Adrenal gland (tissue), 12 donors: ENCODE results near the gene CLIP2. TPM values are rescaled to one million over a fixed set of nuclear protein-coding genes. Genes with fewer than 3 reads are reported as not detected.
A peak's percentile ranks its signal among the peaks of the same experiment; 100 is the strongest.

Source experiments
- DNase-seq, 7 donors: peaks; one replicate each; pipeline ENCODE4 v3.0.0-alpha.2; 2019 to 2020
- H3K27ac ChIP-seq, 5 donors: fragments of 200-600 bp; sonication (generic) in 4 of 5; 1 replicate in 3 of 5; 2 replicates in 2 of 5; pipeline versions ENCODE4 v1.5.1 to v1.8.0; 2016 to 2020; ENCODE audit warnings: mild to moderate bottlenecking in 1 of 5
- H3K27me3 ChIP-seq: fragments of 200-600 bp; 2 replicates; pipeline ENCODE4 v1.8.0; 2021
- H3K36me3 ChIP-seq, 2 donors: fragments of 200-600 bp; replicated peaks in 1 of 2; 1 replicate in 1 of 2; 2 replicates in 1 of 2; pipeline versions ENCODE4 v1.5.1 to v1.8.0; 2018 to 2022
- H3K4me1 ChIP-seq, 2 donors: fragments of 200-600 bp; replicated peaks in 1 of 2; 1 replicate in 1 of 2; 2 replicates in 1 of 2; pipeline versions ENCODE4 v1.5.1 to v1.8.0; 2018 to 2021
- H3K4me3 ChIP-seq, 4 donors: fragments of 200-600 bp; sonication (generic) in 3 of 4; one replicate each; pipeline ENCODE4 v1.5.1; 2016 to 2018
- H3K9me3 ChIP-seq, 3 donors: fragments of 200-600 bp; sonication (generic) in 1 of 3; replicated peaks in 1 of 3; 1 replicate in 2 of 3; 2 replicates in 1 of 3; pipeline versions ENCODE4 v1.5.1 to v1.8.0; 2016 to 2021
- POLR2A ChIP-seq, 2 donors: fragments of 450-650 bp; IDR thresholded peaks; one replicate each; pipeline ENCODE4 v1.6.1; 2017; ENCODE audit warnings: antibody characterized with exemption in 2 of 2, mild to moderate bottlenecking in 2 of 2, moderate library complexity in 1 of 2
- WGBS, 4 donors: extraction: QIAGEN DNeasy Blood & Tissue Kit in 2 of 4; methylation state at CpG; one replicate each; pipeline versions ENCODE4 v1.1.5 to v1.1.7; 2013 to 2017; 5-methylcytosine and 5-hydroxymethylcytosine counted together
- intact Hi-C, 2 donors: fragments of 100-400 bp; cut with DNase I; formaldehyde crosslinking; loops; one replicate each; pipeline versions ENCODE4 v1.14.1 to v1.15.0; 2022 to 2023
- polyA plus RNA-seq, 3 donors: library from polyadenylated mRNA; stranded (reverse); fragments of 200-250 nt in 2 of 3; fragments of 350-450 nt in 1 of 3; fragmentation: Illumina TruSeq in 1 of 3; extraction: RNeasy Lipid Tissue Mini Kit (QIAGEN cat#74804) in 1 of 3; gene quantifications; one replicate each; pipeline ENCODE4 v1.2.3, GENCODE V29; 2013 to 2014
- total RNA-seq, 9 donors: library from RNA; depleted of rRNA in 4 of 9; stranded (reverse); fragments of >200 nt in 4 of 9; fragments of 120-200 nt in 1 of 9; fragmentation: NEBNext Ultra II Directional in 1 of 9; extraction: Animal tissue kit (Norgen Biotek cat#: 25700) in 1 of 9; gene quantifications; one replicate each; pipeline versions ENCODE4 v1.1.0 to v1.2.4, GENCODE V29; 2013 to 2023
- TF ChIP-seq, protein P1 (sequence below), 6 experiments: fragments of 450-650 bp in 4 of 6; fragments of 200-600 bp in 2 of 6; sonication (generic) in 1 of 6; IDR thresholded peaks; 1 replicate in 5 of 6; 2 replicates in 1 of 6; pipeline versions ENCODE4 v1.5.1 to v1.8.0; 2016 to 2021; ENCODE audit warnings: antibody characterized with exemption in 6 of 6, mild to moderate bottlenecking in 2 of 6, moderate library complexity in 1 of 6
- donor health status: healthy with polysubstance abuse.
- donor health status: Bipolar disorder and iron deficiency.
- donor health status: DM: yes; HTN: yes; CAD: no.
- donor health status: DM: no; HTN: no; CAD: no.
- donor health status: DM: no; HTN: no; CAD: no.
- donor health status: DM: yes; HTN: yes; CAD: no.

CLIP2 gene
- total and polyA plus RNA-seq, 12 donors = 6.8 to 48.6 (median 25.6) TPM

- no peak overlapping the region for H3K4me3 ChIP-seq
- no peaks in the 10 kb centered on the region for H3K9me3 ChIP-seq
- intact Hi-C loops = loop anchor here in 1 of 2 donors (10.0 kb wide), 2 partner anchors 56 to 116 kb away; no protein-coding TSS in a partner anchor
- H3K36me3 ChIP-seq = no peaks in the 10 kb centered on the region
- no peak for DNase-seq
- WGBS, 4 donors = 88 to 92% (median 91%) methylated on average over 4 of the region's 4 CpGs
- TF ChIP-seq, protein P1, sequence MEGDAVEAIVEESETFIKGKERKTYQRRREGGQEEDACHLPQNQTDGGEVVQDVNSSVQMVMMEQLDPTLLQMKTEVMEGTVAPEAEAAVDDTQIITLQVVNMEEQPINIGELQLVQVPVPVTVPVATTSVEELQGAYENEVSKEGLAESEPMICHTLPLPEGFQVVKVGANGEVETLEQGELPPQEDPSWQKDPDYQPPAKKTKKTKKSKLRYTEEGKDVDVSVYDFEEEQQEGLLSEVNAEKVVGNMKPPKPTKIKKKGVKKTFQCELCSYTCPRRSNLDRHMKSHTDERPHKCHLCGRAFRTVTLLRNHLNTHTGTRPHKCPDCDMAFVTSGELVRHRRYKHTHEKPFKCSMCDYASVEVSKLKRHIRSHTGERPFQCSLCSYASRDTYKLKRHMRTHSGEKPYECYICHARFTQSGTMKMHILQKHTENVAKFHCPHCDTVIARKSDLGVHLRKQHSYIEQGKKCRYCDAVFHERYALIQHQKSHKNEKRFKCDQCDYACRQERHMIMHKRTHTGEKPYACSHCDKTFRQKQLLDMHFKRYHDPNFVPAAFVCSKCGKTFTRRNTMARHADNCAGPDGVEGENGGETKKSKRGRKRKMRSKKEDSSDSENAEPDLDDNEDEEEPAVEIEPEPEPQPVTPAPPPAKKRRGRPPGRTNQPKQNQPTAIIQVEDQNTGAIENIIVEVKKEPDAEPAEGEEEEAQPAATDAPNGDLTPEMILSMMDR (IDR thresholded peaks at IDR 0.05) = no peak
- no peak for TF ChIP-seq POLR2A (IDR thresholded peaks at IDR 0.05)
- H3K27ac ChIP-seq = no peak overlapping the region
- peaks cover 5 to 8% of the 10 kb centered on the region in 2 donors for H3K4me1 ChIP-seq
- no peaks in the 10 kb centered on the region for H3K27me3 ChIP-seq
Measured at GRCh38 chr7:74449144-74449543, 159.9 kb downstream of the CLIP2 start.

DNA sequence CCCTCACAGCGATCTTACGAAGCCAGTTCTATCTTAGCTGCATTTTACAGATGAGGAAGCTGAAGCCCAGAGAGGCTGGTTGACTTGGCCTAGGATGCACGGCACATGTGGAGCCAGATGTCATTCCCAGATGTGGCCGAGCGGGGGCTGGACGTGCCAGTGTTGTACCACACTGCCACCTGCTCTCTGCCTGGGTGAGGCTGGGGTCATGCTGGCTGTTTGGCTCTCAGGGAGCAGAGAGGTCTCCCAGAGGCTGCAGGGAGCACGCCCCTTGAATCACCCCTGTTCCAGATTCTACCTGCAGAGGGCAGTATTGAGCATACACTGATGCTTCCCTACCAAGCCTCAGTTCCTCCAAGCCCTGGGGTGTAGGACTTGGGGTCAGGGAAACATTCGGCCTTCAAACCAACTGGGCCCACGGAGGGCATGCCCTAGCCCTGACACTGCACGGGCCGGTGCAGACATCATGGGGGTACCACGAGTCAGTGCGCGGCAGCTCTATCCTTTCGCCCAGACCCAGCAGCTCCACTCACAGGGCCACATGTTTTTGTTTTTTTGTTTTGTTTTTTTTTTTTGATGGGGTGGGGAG lies 160.7 kb downstream of the CLIP2 start:
- Histone ChIP-seq H3K9me3 (no peaks in the 10 kb centered on the region), H3K27me3 (no peaks in the 10 kb centered on the region), H3K4me1 (peaks cover 11 to 12% of the 10 kb centered on the region in 2 donors), H3K27ac (no peak overlapping the region), H3K4me3 (no peak overlapping the region), H3K36me3 (no peaks in the 10 kb centered on the region)
- TF ChIP-seq, protein P1 (IDR thresholded peaks at IDR 0.05) = peak; percentile 69 to 81 (median 74)
- no peak for TF ChIP-seq POLR2A (IDR thresholded peaks at IDR 0.05)
- WGBS, 4 donors = 66 to 76% (median 67%) methylated on average over 12 to 15 of the region's 15 CpGs
- intact Hi-C loops = loop anchor here in 1 of 2 donors (10.0 kb wide), 2 partner anchors 55 to 115 kb away; no protein-coding TSS in a partner anchor
- DNase-seq = peak; percentile 48 to 83 (median 66)

GRCh38 chr7:74452748-74453321 lies 163.6 kb downstream of the CLIP2 start:
- H3K4me1 ChIP-seq = peaks cover 21 to 22% of the 10 kb centered on the region in 2 donors
- no peaks in the 10 kb centered on the region for H3K27me3 ChIP-seq
- H3K36me3 ChIP-seq = no peaks in the 10 kb centered on the region
- peak; percentile 86 to 97 (median 94) for DNase-seq
- intact Hi-C loops = no loop called here
- 10 to 32% (median 14%) methylated on average over 10 to 15 of the region's 15 CpGs for WGBS, 4 donors
- peak overlapping the region in 2 of 4 donors; percentile 86 to 89 for H3K4me3 ChIP-seq
- TF ChIP-seq, protein P1 (IDR thresholded peaks at IDR 0.05) = no peak
- TF ChIP-seq POLR2A (IDR thresholded peaks at IDR 0.05) = peak in 1 of 2 donors; percentile 62
- no peaks in the 10 kb centered on the region for H3K9me3 ChIP-seq
- peak overlapping the region; percentile 83 to 96 (median 92) for H3K27ac ChIP-seq

GRCh38 chr7:74453322-74454011 lies 164.3 kb downstream of the CLIP2 start, which contains the start of gene GTF2IRD1:
GTF2IRD1 (plus strand) TSS chr7:74453906; CDS start chr7:74508081, 54,175 bp downstream.
- intact Hi-C loops = no loop called here

More at GRCh38 chr7:74453322-74454011, 164.3 kb downstream of the CLIP2 start, which contains the start of gene GTF2IRD1:
- Histone ChIP-seq H3K4me1 (peaks cover 21 to 22% of the 10 kb centered on the region in 2 donors), H3K4me3 (peak within 1 kb of the TSS in 3 of 4 donors; percentile 28 to 89 (median 86)), H3K27me3 (no peaks in the 10 kb centered on the region), H3K36me3 (no peaks in the 10 kb centered on the region), H3K9me3 (no peaks in the 10 kb centered on the region), H3K27ac (peak within 1 kb of the TSS; percentile 83 to 96 (median 92))
- peak; percentile 72 to 89 (median 80) for DNase-seq
- WGBS, 4 donors = 1 to 4% (median 3%) methylated on average over 5 to 57 of the region's 62 CpGs
- TF ChIP-seq, protein P1 (IDR thresholded peaks at IDR 0.05) = no peak
- TF ChIP-seq POLR2A (IDR thresholded peaks at IDR 0.05) = no peak
